IMR-90 (cell line): ENCODE data around the gene DGKQ. TPM values are rescaled to one million over a fixed set of nuclear protein-coding genes. Genes with fewer than 3 reads are reported as not detected.

Experiments used
- ATAC-seq: fragments of 200-7000 bp; cut with Tn5 transposase; 2 replicates; pipeline ENCODE4 v1.9.1; 2020; ENCODE audit warnings: low read depth, mild to moderate bottlenecking, moderate library complexity
- BruUV-seq: library from RNA; stranded (reverse); fragments of 400-500 nt; replicated peaks from 2 replicates; lab custom pipeline; 2021; lab: Mats Ljungman, UMichigan
- CTCF ChIA-PET: fragments of 300-600 bp; formaldehyde crosslinking; extraction: SDS; loops from one replicate; lab custom pipeline; 2021; ENCODE audit warnings: antibody characterized with exemption; lab: Yijun Ruan, JAX
- POLR2A ChIA-PET: fragments of 300-600 bp; sonication (Branson Sonifier 250); formaldehyde crosslinking; loops from one replicate; lab custom pipeline; 2022; ENCODE audit warnings: antibody characterized with exemption; ENCODE audit not compliant: unreplicated experiment; lab: Charles Lee
- DNase-seq: peaks from one replicate; pipeline ENCODE4 v3.0.0; 2013
- H2AFZ ChIP-seq: replicated peaks from 2 replicates; pipeline ENCODE3; 2013; ENCODE audit warnings: low read length, mild to moderate bottlenecking; ENCODE audit not compliant: poor library complexity
- H2AK5ac ChIP-seq: 2 replicates; pipeline ENCODE4 v1.6.1; 2013; ENCODE audit warnings: low read depth, low read length, inconsistent platforms
- H2AK9ac ChIP-seq: replicated peaks from 2 replicates; pipeline ENCODE3; 2013; ENCODE audit warnings: mild to moderate bottlenecking, low read depth, low read length, moderate library complexity; ENCODE audit not compliant: poor library complexity
- H2BK120ac ChIP-seq: 2 replicates; pipeline ENCODE4 v1.6.1; 2013; ENCODE audit warnings: low read depth, low read length, inconsistent platforms
- H2BK15ac ChIP-seq: 3 replicates; pipeline ENCODE4 v1.6.1; 2013; ENCODE audit warnings: low read depth, low read length, inconsistent platforms
- H2BK20ac ChIP-seq: 2 replicates; pipeline ENCODE4 v1.6.1; 2013; ENCODE audit warnings: low read depth, mild to moderate bottlenecking, inconsistent platforms, low read length, moderate library complexity
- H2BK5ac ChIP-seq: 2 replicates; pipeline ENCODE4 v1.6.1; 2013; ENCODE audit warnings: mild to moderate bottlenecking, low read depth, low read length, inconsistent platforms; ENCODE audit not compliant: poor library complexity, severe bottlenecking
- H3K14ac ChIP-seq: replicated peaks from 2 replicates; pipeline ENCODE4 v1.6.1; 2013; ENCODE audit warnings: low read depth, low read length, inconsistent platforms
- H3K18ac ChIP-seq: 2 replicates; pipeline ENCODE4 v1.6.1; 2013; ENCODE audit warnings: low read depth, low read length, control low read depth
- H3K23ac ChIP-seq: 2 replicates; pipeline ENCODE4 v1.6.1; 2013; ENCODE audit warnings: low read depth, low read length, inconsistent platforms
- H3K27ac ChIP-seq: 2 replicates; pipeline ENCODE4 v1.5.1; 2013; ENCODE audit warnings: mild to moderate bottlenecking, control low read depth, low read length; ENCODE audit not compliant: insufficient read depth
- H3K27me3 ChIP-seq: 2 replicates; pipeline ENCODE4 v1.6.1; 2013; ENCODE audit warnings: low read length; ENCODE audit not compliant: control insufficient read depth, insufficient read depth
- H3K36me3 ChIP-seq: 2 replicates; pipeline ENCODE4 v1.6.1; 2013; ENCODE audit warnings: low read length, mixed read lengths; ENCODE audit not compliant: control insufficient read depth, insufficient read depth
- H3K4ac ChIP-seq: 2 replicates; pipeline ENCODE4 v1.6.1; 2013; ENCODE audit warnings: low read depth, low read length, inconsistent platforms
- H3K4me1 ChIP-seq: 2 replicates; pipeline ENCODE4 v1.6.1; 2013; ENCODE audit warnings: low read length, mixed read lengths; ENCODE audit not compliant: control insufficient read depth, insufficient read depth
- H3K4me2 ChIP-seq: 2 replicates; pipeline ENCODE4 v1.6.1; 2013; ENCODE audit warnings: low read depth, mild to moderate bottlenecking, control low read depth, low read length, moderate library complexity
- H3K4me3 ChIP-seq: 2 replicates; pipeline ENCODE4 v1.5.1; 2013; ENCODE audit warnings: low read depth, mild to moderate bottlenecking, control low read depth, low read length, moderate library complexity; ENCODE audit not compliant: insufficient read depth
- H3K56ac ChIP-seq: 2 replicates; pipeline ENCODE4 v1.6.1; 2013; ENCODE audit warnings: low read length, inconsistent platforms; ENCODE audit not compliant: insufficient read depth; ENCODE audit errors: extremely low read depth
- H3K79me1 ChIP-seq, 2 experiments: 2 replicates each; pipeline ENCODE4 v1.6.1; 2013; ENCODE audit warnings: low read length in 2 of 2, inconsistent platforms in 1 of 2, low read depth in 1 of 2
- H3K9ac ChIP-seq: 2 replicates; pipeline ENCODE4 v1.6.1; 2013; ENCODE audit warnings: low read depth, low read length, control low read depth
- H3K9me1 ChIP-seq: 2 replicates; pipeline ENCODE4 v1.6.1; 2013; ENCODE audit warnings: low read length, inconsistent platforms; ENCODE audit not compliant: insufficient read depth
- H3K9me3 ChIP-seq: 2 replicates; pipeline ENCODE4 v1.6.1; 2013; ENCODE audit warnings: low read length; ENCODE audit not compliant: control insufficient read depth, insufficient read depth
- H4K20me1 ChIP-seq: 2 replicates; pipeline ENCODE4 v1.6.1; 2013; ENCODE audit warnings: low read length, inconsistent platforms; ENCODE audit not compliant: insufficient read depth
- H4K5ac ChIP-seq: 2 replicates; pipeline ENCODE4 v1.6.1; 2013; ENCODE audit warnings: mild to moderate bottlenecking, low read depth, low read length, control low read depth
- H4K8ac ChIP-seq, 2 experiments: 2 replicates each; pipeline ENCODE4 v1.6.1; 2013; ENCODE audit warnings: low read depth in 2 of 2, low read length in 2 of 2, control low read depth in 1 of 2, inconsistent platforms in 1 of 2
- H4K91ac ChIP-seq: 2 replicates; pipeline ENCODE4 v1.6.1; 2013; ENCODE audit warnings: low read depth, low read length, inconsistent platforms; ENCODE audit not compliant: insufficient read depth
- FOS ChIP-seq: fragments of 150-350 bp; IDR thresholded peaks from 2 replicates; pipeline ENCODE4 v1.6.1; 2016; ENCODE audit warnings: low read depth, low read length
- MAFK ChIP-seq: IDR thresholded peaks from 2 replicates; pipeline ENCODE4 v1.6.1; 2012; ENCODE audit warnings: low read depth, low read length, improper control_type of control experiment
- MAZ ChIP-seq: IDR thresholded peaks from 2 replicates; pipeline ENCODE4 v1.6.1; 2012; ENCODE audit warnings: low read depth, mild to moderate bottlenecking, low read length, improper control_type of control experiment, moderate library complexity, borderline replicate concordance
- MXI1 ChIP-seq: IDR thresholded peaks from 2 replicates; pipeline ENCODE4 v1.6.1; 2012; ENCODE audit warnings: low read depth, mild to moderate bottlenecking, low read length, moderate library complexity, borderline replicate concordance
- SMC3 ChIP-seq: fragments of 150-350 bp; IDR thresholded peaks from 2 replicates; pipeline ENCODE4 v1.6.1; 2016; ENCODE audit warnings: low read depth, mild to moderate bottlenecking, antibody characterized with exemption, low read length, moderate library complexity
- WGBS, 2 experiments: methylation state at CpG; one replicate each; pipeline versions ENCODE4 v1.1.5 to v1.1.7; 2013; ENCODE audit warnings: missing lambda C conversion rate in 2 of 2; ENCODE audit not compliant: insufficient read length in 1 of 2; ENCODE audit errors: extremely low coverage in 2 of 2; 5-methylcytosine and 5-hydroxymethylcytosine counted together
- dilution Hi-C: fragments of 300-500 bp; cut with HindIII; formaldehyde crosslinking; loops from one replicate; pipeline ENCODE4 v1.14.3; 2018; ENCODE audit warnings: low sequenced_read_pairs; ENCODE audit not compliant: unreplicated experiment
- in situ Hi-C: fragments of 300-500 bp; cut with MboI; formaldehyde crosslinking; loops from 3 replicates; pipeline ENCODE4 v1.14.3; 2019; ENCODE audit warnings: low sequenced_read_pairs, inconsistent platforms, mixed read lengths
- intact Hi-C: fragments of 100-400 bp; cut with micrococcal nuclease; formaldehyde crosslinking; loops from 2 replicates; pipeline ENCODE4 v1.10.0; 2022
- polyA plus RNA-seq, 3 experiments: library from polyadenylated mRNA; depleted of rRNA; stranded (reverse); fragments of >200 nt; gene quantifications; 2 replicates each; pipeline ENCODE4 v1.2.3, GENCODE V29; 2012; ENCODE audit warnings: low replicate concordance in 1 of 3
- total RNA-seq: library from RNA; depleted of rRNA; stranded (reverse); fragments of >200 nt; gene quantifications from 2 replicates; pipeline ENCODE4 v1.2.3, GENCODE V29; 2012
- TF ChIP-seq, protein P1 (sequence below): fragments of 150-350 bp; IDR thresholded peaks from 2 replicates; pipeline ENCODE4 v1.6.1; 2016; ENCODE audit warnings: low read depth, mild to moderate bottlenecking, low read length, moderate library complexity, borderline replicate concordance

DGKQ gene
- total and polyA plus RNA-seq, 2 of the 4 experiments (the other 2 are of a cell fraction), result 4.3 to 15.6 TPM

DNA sequence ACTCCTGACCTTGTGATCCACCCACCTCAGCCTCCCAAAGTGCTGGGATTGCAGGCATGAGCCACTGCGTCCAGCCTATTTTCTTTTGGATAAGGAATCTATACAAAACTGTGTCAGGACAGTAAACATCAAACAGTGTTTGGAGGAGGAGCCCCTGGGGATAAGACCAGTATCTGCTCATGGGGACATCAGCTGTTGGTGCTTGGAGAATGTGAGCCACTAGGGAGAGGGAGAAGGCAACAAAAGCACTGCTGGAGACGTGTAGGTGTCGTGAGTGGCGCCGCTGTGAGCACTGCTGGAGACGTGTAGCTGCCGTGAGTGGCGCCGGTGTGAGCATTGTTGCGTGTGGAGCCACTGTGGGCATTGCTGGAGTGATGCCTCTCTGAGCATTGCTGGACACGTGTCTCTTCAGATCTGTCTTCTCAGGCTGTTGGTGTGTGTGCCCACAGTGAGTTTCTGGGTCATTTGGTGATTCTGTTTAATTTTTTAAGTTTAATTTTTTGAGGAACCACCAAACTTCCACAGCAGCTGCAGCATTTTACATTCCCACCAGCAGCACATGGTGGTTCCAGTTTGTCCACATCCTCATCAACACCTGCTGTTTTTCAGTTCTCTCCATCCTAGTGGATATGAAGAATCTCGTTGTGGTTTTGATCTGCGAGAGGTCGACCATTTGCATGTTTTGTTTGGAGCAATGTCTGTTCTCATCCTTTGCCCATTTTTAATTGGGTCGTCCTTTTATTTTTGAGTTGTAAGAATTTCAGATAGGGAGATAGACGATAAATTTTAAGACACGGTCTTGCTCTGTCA, 19.0 kb downstream of the DGKQ start:
- Histone ChIP-seq H2AK5ac (no peak overlapping the region), H2BK5ac (no peak overlapping the region), H3K23ac (no peak overlapping the region), H2AFZ (no peak overlapping the region), H4K8ac (no peak overlapping the region), H4K20me1 (0 out of 2 replicates have a peak, but pooled peaks cover 7% of the 10 kb centered on the region), H3K4ac (no peak overlapping the region), H3K4me2 (no peak overlapping the region), H3K4me3 (no peak overlapping the region), H3K18ac (no peak overlapping the region), H2BK15ac (no peak overlapping the region), H3K14ac (no peak overlapping the region), H3K9ac (no peak overlapping the region), H2BK120ac (no peak overlapping the region), H4K91ac (no peak overlapping the region), H3K27me3 (no peaks in the 10 kb centered on the region), H2AK9ac (no peak overlapping the region), H3K79me1 (no peaks in the 10 kb centered on the region), H3K4me1 (no peaks in the 10 kb centered on the region), H4K5ac (no peak overlapping the region), H3K36me3 (peaks cover 22% of the 10 kb centered on the region), H2BK20ac (no peak overlapping the region), H3K9me1 (0 out of 2 replicates have a peak, but pooled peaks cover 5% of the 10 kb centered on the region), H3K9me3 (no peaks in the 10 kb centered on the region), H3K27ac (no peak overlapping the region), H3K56ac (no peak overlapping the region)
- ATAC-seq (no peak), DNase-seq (no peak)
- CTCF ChIA-PET, result no interaction called here
- BruUV-seq, result no TSS peak
- dilution Hi-C loops (no loop called here), intact Hi-C loops (no loop called here), in situ Hi-C loops (no loop called here)
- TF ChIP-seq MAZ, result no peak
- TF ChIP-seq FOS, result no peak
- TF ChIP-seq MXI1, result no peak
- TF ChIP-seq, protein P1, sequence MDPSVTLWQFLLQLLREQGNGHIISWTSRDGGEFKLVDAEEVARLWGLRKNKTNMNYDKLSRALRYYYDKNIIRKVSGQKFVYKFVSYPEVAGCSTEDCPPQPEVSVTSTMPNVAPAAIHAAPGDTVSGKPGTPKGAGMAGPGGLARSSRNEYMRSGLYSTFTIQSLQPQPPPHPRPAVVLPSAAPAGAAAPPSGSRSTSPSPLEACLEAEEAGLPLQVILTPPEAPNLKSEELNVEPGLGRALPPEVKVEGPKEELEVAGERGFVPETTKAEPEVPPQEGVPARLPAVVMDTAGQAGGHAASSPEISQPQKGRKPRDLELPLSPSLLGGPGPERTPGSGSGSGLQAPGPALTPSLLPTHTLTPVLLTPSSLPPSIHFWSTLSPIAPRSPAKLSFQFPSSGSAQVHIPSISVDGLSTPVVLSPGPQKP, result no peak
- no peak for TF ChIP-seq SMC3
- no peak for TF ChIP-seq MAFK
- POLR2A ChIA-PET, result no interaction called here
- 95% methylated on average over 9 of the region's 17 CpGs; no CpG with 5 or more reads in 1 of the 2 experiments for WGBS, 2 experiments
